HUES64 (cell line): ENCODE results near the gene RTRAF.

Source experiments
- H3K27ac ChIP-seq: 2 replicates; pipeline ENCODE4 v1.7.0; 2013; ENCODE audit warnings: low read depth, low read length, inconsistent platforms
- H3K27me3 ChIP-seq: 2 replicates; pipeline ENCODE4 v1.6.1; 2013; ENCODE audit warnings: mild to moderate bottlenecking, low read length; ENCODE audit not compliant: insufficient read depth
- H3K36me3 ChIP-seq: 2 replicates; pipeline ENCODE4 v1.6.1; 2013; ENCODE audit warnings: mild to moderate bottlenecking, low read length; ENCODE audit not compliant: insufficient read depth
- H3K4me1 ChIP-seq: 2 replicates; pipeline ENCODE4 v1.6.1; 2013; ENCODE audit warnings: mild to moderate bottlenecking, low read length, moderate library complexity; ENCODE audit not compliant: insufficient read depth
- H3K4me3 ChIP-seq: 2 replicates; pipeline ENCODE4 v1.5.1; 2013; ENCODE audit warnings: mild to moderate bottlenecking, low read length, moderate library complexity
- H3K9ac ChIP-seq: 2 replicates; pipeline ENCODE4 v1.6.1; 2013; ENCODE audit warnings: mild to moderate bottlenecking, low read depth, low read length
- H3K9me3 ChIP-seq: 2 replicates; pipeline ENCODE4 v1.6.1; 2013; ENCODE audit warnings: low read depth, low read length; ENCODE audit not compliant: insufficient read depth
- WGBS: fragments of 150-250, 120-280 bp; methylation state at CpG from one replicate; pipeline ENCODE4 v1.1.7; 2013; ENCODE audit warnings: missing lambda C conversion rate; 5-methylcytosine and 5-hydroxymethylcytosine counted together

The RTRAF gene

GRCh38 chr14:51963286-51963685, 26.1 kb upstream of the RTRAF start:
- no peaks in the 10 kb centered on the region for H3K36me3 ChIP-seq
- 94% methylated on average over 4 of the region's 4 CpGs for WGBS
- H3K4me3 ChIP-seq: no peak overlapping the region
- H3K4me1 ChIP-seq: peaks cover 7% of the 10 kb centered on the region; the same call in 1 of the 2 replicates
- H3K9ac ChIP-seq: no peak overlapping the region
- H3K27ac ChIP-seq: no peak overlapping the region
- H3K27me3 ChIP-seq: no peaks in the 10 kb centered on the region
- peaks cover 9% of the 10 kb centered on the region; the same call in 1 of the 2 replicates for H3K9me3 ChIP-seq

GRCh38 chr14:51967521-51967920, 21.8 kb upstream of the RTRAF start:
- Histone ChIP-seq H3K4me1 (peaks cover 5% of the 10 kb centered on the region; the same call in 1 of the 2 replicates), H3K9me3 (no peaks in the 10 kb centered on the region), H3K9ac (no peak overlapping the region), H3K4me3 (no peak overlapping the region), H3K36me3 (no peaks in the 10 kb centered on the region), H3K27me3 (no peaks in the 10 kb centered on the region), H3K27ac (no peak overlapping the region)
- WGBS: 100% methylated on average over 2 of the region's 2 CpGs

GRCh38 chr14:51969852-51970540, 19.4 kb upstream of the RTRAF start:
- Histone ChIP-seq H3K27me3 (no peaks in the 10 kb centered on the region), H3K27ac (no peak overlapping the region), H3K4me3 (no peak overlapping the region), H3K36me3 (no peaks in the 10 kb centered on the region), H3K9me3 (no peaks in the 10 kb centered on the region), H3K4me1 (no peaks in the 10 kb centered on the region), H3K9ac (no peak overlapping the region)
- 91% methylated on average over 5 of the region's 6 CpGs for WGBS

DNA sequence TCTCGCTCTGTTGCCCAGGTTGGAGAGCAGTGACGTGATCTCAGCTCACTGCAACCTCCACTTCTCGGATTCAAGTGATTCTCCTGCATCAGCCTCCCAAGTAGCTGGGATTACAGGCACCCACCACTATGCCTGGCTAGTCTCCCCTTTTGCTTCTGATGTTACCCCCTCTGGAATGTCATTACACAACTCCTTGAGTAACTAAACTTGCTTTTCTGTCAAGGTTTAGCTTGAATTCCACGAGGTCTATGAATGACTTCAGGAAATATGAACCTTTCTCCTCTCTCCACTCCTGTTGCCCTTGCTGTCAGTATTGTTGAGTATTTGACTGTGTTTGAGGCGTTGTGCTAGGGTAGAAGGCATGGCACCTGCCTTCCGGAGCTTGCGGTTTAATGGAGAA, 16.8 kb upstream of the RTRAF start:
- Histone ChIP-seq H3K4me3 (no peak overlapping the region), H3K9me3 (no peaks in the 10 kb centered on the region), H3K9ac (no peak overlapping the region), H3K36me3 (no peaks in the 10 kb centered on the region), H3K4me1 (no peaks in the 10 kb centered on the region), H3K27me3 (no peaks in the 10 kb centered on the region), H3K27ac (no peak overlapping the region)
- 94% methylated on average over 7 of the region's 7 CpGs for WGBS

GRCh38 chr14:51977075-51977474, 12.3 kb upstream of the RTRAF start:
- H3K9me3 ChIP-seq: no peaks in the 10 kb centered on the region
- H3K36me3 ChIP-seq: no peaks in the 10 kb centered on the region
- no peak overlapping the region for H3K4me3 ChIP-seq
- no peak overlapping the region for H3K9ac ChIP-seq
- no peaks in the 10 kb centered on the region for H3K27me3 ChIP-seq
- H3K4me1 ChIP-seq: no peaks in the 10 kb centered on the region
- H3K27ac ChIP-seq: no peak overlapping the region
- 95% methylated on average over 5 of the region's 5 CpGs for WGBS

GRCh38 chr14:51978681-51979085, 10.7 kb upstream of the RTRAF start:
- no peaks in the 10 kb centered on the region for H3K36me3 ChIP-seq
- H3K9me3 ChIP-seq: no peaks in the 10 kb centered on the region
- WGBS: 39% methylated on average over 2 of the region's 2 CpGs
- H3K4me1 ChIP-seq: no peaks in the 10 kb centered on the region
- H3K4me3 ChIP-seq: no peak overlapping the region
- H3K27ac ChIP-seq: no peak overlapping the region
- H3K27me3 ChIP-seq: no peaks in the 10 kb centered on the region
- H3K9ac ChIP-seq: no peak overlapping the region

DNA sequence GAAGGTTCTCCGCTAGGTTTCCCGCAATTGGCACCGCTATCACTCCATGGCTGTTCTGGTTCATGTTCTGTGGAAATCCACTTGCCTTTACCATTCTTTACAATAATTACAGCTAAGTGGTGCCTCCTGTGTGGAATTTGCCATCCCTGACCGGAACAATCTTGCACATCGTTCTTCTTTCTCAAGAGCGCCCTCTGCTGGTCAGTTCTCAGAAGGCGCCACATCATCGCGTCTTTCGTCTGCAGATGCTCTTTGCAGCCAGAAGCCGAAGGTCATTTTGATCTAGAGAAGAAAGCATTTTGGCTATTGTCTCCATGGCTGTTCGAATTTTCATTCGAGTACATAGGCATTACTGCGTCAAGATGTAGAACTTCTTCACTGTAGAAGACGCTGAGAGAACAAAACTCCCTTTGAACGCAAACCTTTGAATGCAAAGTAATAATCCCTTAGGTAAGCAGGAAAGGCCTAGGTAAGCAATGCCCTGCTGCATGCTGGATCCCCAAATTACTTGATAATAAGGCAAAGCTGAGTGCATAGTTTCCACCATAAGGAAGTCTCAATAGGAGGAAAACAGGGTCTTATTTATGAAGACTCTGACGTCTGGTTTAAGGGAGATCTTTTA, 10.1 kb upstream of the RTRAF start:
- Histone ChIP-seq H3K27ac (no peak overlapping the region), H3K9ac (no peak overlapping the region), H3K27me3 (no peaks in the 10 kb centered on the region), H3K4me1 (no peaks in the 10 kb centered on the region), H3K4me3 (no peak overlapping the region), H3K9me3 (no peaks in the 10 kb centered on the region), H3K36me3 (no peaks in the 10 kb centered on the region)
- WGBS: 32% methylated on average over 17 of the region's 17 CpGs

DNA sequence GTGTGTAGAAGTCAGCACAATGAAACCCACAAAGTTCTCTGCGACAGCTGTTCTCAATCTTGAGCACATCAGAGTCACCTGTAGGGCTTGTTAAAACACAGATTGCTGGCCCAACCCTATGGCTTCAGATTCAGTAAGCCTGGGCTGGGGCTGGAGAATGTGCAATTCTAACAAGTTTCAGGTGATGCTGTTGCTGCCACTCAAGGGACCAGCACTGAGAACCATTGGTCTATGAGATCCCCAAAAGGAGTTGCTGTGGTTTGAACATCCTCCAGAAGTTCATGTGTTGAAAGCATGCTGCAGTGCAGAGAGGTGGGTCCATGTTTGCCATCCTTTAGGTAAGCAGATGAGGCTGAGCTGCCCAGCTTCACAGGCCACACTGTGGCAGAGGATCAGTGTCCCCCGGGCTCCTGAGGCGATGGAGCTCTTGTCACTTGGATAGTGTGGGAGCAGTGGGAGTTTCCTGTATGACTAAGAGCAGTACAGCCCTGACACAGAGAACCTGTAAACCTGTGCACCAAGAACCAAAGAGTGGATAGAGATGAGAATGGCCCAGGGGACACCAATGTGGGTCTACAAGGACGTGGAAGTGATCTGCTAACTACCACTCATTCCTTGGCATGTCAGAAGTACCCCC, 8.0 kb upstream of the RTRAF start:
- no peak overlapping the region for H3K27ac ChIP-seq
- 96% methylated on average over 4 of the region's 4 CpGs for WGBS
- no peaks in the 10 kb centered on the region for H3K27me3 ChIP-seq
- H3K4me1 ChIP-seq: no peaks in the 10 kb centered on the region
- no peaks in the 10 kb centered on the region for H3K36me3 ChIP-seq
- H3K9me3 ChIP-seq: no peaks in the 10 kb centered on the region
- H3K4me3 ChIP-seq: no peak overlapping the region
- no peak overlapping the region for H3K9ac ChIP-seq

DNA sequence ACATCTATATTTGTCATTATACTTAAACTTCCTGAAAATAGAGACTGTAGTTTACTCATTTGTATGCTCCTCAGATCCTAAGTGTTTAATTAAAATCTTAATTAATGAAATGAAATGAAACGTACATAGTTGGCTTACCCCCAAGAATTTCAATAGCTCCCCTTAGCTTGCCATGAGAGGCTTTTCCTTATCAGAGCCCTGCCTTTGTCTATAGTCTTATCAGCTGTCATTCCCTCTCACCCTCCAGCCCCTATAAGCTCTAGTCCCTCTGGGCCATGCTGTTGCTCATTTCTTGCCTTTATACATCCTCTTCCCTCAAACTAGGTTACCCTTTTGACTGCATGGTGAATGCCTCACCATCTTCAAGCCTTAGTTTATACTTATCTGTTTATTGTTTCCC, 1.1 kb upstream of the RTRAF start:
- Histone ChIP-seq H3K9me3 (no peaks in the 10 kb centered on the region), H3K4me1 (peaks cover 5% of the 10 kb centered on the region), H3K4me3 (no peak overlapping the region), H3K27me3 (no peaks in the 10 kb centered on the region), H3K27ac (no peak overlapping the region), H3K36me3 (peaks cover 26% of the 10 kb centered on the region), H3K9ac (no peak overlapping the region)
- WGBS: 89% methylated on average over 1 of the region's 1 CpG

- peaks cover 49% of the 10 kb centered on the region for H3K36me3 ChIP-seq
- no peaks in the 10 kb centered on the region for H3K27me3 ChIP-seq
- no CpG with 5 or more reads among the region's 3 CpGs for WGBS
- peak overlapping the region; percentile 94 for H3K4me3 ChIP-seq
- H3K9me3 ChIP-seq: no peaks in the 10 kb centered on the region
- no peak overlapping the region for H3K27ac ChIP-seq
- H3K9ac ChIP-seq: peak overlapping the region; percentile 93
- peaks cover 5% of the 10 kb centered on the region for H3K4me1 ChIP-seq
Measured at GRCh38 chr14:51990488-51990887, 1.1 kb downstream of the RTRAF start.

DNA sequence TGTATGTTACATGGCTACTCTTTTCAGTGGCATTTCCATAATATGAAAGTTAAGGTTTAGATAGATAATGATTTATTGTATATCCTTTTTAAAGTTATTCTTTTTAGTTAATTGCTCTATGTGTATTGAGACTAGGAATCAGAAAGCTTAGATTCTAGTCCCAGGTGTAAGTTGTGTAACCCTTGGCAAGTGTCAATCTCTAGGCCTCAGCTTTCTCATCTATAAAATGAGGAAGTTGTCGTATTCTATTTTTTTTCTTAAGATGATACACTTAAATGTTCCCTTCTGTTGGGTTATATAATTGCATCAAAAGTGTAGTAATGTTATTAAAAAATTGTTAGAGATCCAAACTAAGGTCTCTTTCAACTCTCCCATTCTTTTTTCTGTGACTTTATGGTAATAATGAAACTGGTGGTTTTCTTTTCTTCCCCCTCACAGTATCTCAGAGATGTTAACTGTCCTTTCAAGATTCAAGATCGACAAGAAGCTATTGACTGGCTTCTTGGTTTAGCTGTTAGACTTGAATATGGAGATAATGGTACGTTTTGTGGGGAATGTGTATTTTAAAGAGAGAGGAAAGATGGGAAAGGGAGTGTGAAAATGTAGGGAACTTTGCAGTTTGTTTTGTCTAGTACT, 4.1 kb downstream of the RTRAF start:
- Histone ChIP-seq H3K4me1 (peaks cover 5% of the 10 kb centered on the region), H3K36me3 (peaks cover 78% of the 10 kb centered on the region), H3K4me3 (no peak overlapping the region), H3K9me3 (no peaks in the 10 kb centered on the region), H3K9ac (no peak overlapping the region), H3K27ac (no peak overlapping the region), H3K27me3 (no peaks in the 10 kb centered on the region)
- WGBS: 89% methylated on average over 2 of the region's 3 CpGs
